Endothelial cell of umbilical vein (primary cell): Measurements from ENCODE around the gene SFXN3.

Experiments used
- CTCF ChIP-seq, 2 donors: IDR thresholded peaks; 1 replicate in 1 of 2; 2 replicates in 1 of 2; pipeline ENCODE4 v1.5.1; 2011; ENCODE audit warnings: low read length in 2 of 2, mild to moderate bottlenecking in 2 of 2, moderate library complexity in 2 of 2, control low read depth in 1 of 2, inconsistent platforms in 1 of 2, low read depth in 1 of 2; ENCODE audit not compliant: insufficient read depth in 1 of 2; ENCODE audit errors: extremely low read depth in 1 of 2
- POLR2A ChIP-seq: IDR thresholded peaks from 2 replicates; pipeline ENCODE4 v1.6.1; 2012; ENCODE audit warnings: low read depth, mild to moderate bottlenecking, control low read depth, low read length

- no peak for TF ChIP-seq CTCF (IDR thresholded peaks at IDR 0.05; ENCODE audit: extremely low read depth in 1 of 2, insufficient read depth in 1 of 2, low read depth in 1 of 2, low read length in 2 of 2)
- TF ChIP-seq POLR2A = no peak
These were observed 23.8 kb downstream of the SFXN3 start for GRCh38 chr10:101054876-101055275.
